Measurements from ENCODE around the gene FNDC7.
"Not testable (repeated sequence)": the region's sequence is repeated elsewhere in the genome, so short reads cannot be mapped to it uniquely, and the experiment has no call there.

The FNDC7 gene

DNA sequence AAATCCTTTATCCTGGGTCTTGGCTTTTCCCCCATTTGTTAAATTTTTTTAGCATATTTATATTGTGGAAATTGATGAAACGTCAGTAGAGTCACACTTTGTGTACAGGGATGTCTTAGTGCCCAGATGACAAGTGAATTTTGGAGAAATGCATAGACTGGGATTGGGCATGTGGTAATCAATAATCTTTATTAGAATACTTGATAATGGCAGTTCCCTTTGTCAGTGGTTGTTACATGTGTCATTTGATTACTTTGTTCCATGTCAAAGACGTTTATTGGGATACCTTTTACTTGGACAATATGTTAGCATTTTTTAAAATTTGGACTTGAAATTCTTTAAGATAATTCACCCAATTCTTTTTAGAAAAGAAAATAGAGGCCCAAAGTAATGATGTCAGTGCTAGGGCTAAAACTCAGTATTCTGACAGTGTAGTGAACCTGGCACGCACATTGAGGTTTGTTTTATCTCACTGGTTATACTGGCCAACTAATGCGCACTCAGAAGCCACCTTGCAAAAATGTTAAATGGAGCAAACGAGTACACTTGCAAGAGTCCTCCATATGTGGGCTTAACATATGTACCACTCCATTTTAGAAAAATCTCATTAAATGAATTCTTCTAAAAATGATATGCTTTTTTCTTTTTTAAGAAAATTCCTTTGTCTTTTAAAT lies 11.4 kb upstream of the FNDC7 start:
- no peak for DNase-seq

DNA sequence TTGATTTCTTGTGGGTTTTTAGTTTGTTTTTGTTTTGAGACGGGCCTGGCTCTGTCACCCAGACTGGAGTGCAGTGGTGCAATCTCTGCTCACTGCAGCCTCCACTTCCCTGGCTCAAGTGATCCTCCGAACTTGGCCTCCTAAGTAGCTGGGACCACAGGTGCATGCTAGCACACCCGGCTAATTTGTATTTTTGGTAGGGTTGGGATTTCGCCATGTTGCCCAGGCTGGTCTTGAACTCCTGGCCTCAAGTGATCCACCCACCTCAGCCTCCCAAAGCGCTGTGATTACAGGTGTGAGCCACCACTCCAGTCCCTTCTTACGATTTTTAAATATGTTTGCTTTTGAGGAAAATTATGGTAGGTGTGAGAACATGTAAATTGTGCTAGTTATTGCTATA lies 10.6 kb upstream of the FNDC7 start:
- not testable (repeated sequence) for DNase-seq

DNA sequence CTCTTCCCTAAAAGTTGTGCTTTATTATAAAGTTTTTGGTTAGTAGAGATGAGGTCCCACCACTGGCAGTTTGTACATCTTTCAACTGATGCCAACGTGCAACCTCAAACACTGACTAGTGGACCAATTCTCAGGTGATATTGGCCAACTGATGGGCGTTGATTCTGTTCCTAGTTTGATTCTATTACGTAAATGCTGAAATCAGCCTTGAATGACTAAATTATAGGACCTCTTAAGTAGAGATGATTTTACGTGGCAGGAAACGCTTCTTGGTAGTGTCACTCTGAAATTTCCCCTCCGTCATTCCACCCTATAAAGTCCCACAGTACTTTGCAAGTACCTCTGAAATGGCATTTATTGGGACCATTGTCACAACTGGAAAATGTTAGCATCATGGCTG lies 8.8 kb upstream of the FNDC7 start:
- no peak for DNase-seq

DNA sequence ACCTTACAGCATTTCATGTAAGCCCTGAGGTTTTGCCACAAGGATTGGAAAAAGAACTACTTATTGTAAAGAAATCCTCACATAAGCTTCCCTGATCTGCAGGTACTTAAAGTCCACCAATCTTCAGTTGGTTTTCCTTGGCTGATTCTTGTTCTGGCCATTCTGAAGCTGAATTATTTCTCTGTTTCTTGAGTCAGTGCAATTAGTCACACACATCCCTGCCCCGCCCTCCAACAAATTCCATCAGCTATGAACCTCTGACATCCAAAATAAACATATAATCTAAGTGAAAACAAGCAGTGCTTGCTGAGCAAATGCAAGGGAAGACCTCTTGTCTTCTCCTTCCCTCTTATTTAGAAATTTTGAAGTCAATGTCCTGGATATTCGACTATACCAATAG lies 8.2 kb upstream of the FNDC7 start:
- DNase-seq: no peak

DNA sequence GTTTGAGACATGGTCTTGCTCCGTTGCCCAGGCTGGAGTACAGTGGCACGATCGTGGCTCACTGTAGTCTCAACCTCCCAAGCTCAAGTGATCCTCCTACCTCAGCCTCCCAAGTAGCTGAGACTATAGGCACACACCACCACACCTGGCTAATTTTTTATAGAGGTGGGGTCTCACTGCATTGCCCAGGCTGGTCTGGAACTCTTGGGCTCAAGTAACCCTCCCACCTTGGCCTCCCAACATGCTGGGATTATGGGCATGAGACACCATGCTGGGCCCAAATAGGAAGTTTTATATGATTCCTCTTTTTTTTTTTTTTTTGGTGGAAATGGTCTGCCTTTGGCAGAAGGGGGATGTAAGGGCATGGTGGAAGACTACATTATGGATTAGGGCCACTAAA lies 6.1 kb upstream of the FNDC7 start:
- DNase-seq: no peak

DNA sequence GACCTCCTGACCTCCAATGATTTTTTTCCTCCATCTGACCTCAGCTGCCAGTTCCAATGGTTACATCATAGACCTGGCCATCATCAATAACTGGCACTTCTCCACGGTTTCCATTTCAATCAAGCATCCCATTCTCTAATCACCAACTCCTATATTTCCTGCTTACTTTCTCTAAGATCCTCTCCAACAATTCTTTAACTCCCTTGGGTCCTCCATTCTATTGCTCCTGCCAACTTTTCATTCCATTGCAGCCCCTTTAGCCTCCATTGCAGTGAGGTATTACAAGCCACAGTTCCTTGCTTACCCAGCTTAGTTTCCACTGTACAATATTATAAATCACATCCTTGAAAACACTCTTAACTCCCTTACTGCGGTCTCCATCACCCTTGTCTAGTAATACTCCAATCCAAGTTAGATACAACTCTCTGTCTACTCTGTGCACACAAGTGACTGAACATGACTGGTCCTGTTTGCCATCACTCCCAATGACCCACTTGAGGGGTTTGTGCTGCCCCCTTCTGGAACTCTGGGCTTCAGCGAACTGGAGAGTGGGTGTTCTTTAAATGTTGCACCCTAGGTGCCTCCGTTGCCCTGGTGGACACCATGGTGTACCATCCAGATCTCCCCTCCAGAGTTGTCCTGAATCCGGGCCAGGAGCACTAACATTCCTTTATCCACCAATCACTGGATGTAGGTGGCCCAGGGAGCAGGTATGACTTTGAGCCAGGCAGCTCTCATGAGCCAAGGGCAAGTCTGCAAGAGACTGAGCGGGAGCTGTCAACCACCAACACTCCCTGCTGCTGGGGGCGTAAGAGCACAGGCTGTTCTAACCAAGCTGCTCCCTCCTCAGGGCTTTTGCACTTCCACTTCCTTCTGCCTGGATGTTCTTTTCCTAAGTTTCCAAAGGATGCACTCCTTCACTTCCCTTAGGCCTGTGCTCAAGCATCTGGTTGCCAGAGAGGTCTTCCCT lies 3.7 kb upstream of the FNDC7 start:
- DNase-seq: peak; percentile 11

DNA sequence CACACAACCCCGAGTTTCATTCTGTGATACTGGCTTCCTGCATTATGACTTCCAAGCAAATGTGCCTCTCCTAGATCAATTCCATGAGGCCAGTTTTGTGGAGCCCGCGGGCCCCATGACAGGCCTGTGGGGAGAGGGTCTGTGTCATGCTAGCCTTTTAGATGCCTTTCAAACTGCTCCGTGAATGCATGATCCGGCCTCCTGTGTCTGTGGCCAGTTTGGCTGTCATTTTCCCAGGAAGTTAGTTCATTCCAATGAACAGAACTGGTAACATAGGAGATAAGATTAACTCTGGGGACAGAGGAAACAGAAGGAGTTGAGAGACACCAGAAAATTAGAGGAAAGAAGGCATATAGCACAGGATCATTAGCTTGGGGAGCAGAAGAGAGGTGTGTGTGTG lies 3.2 kb downstream of the FNDC7 start:
- DNase-seq: no peak

DNA sequence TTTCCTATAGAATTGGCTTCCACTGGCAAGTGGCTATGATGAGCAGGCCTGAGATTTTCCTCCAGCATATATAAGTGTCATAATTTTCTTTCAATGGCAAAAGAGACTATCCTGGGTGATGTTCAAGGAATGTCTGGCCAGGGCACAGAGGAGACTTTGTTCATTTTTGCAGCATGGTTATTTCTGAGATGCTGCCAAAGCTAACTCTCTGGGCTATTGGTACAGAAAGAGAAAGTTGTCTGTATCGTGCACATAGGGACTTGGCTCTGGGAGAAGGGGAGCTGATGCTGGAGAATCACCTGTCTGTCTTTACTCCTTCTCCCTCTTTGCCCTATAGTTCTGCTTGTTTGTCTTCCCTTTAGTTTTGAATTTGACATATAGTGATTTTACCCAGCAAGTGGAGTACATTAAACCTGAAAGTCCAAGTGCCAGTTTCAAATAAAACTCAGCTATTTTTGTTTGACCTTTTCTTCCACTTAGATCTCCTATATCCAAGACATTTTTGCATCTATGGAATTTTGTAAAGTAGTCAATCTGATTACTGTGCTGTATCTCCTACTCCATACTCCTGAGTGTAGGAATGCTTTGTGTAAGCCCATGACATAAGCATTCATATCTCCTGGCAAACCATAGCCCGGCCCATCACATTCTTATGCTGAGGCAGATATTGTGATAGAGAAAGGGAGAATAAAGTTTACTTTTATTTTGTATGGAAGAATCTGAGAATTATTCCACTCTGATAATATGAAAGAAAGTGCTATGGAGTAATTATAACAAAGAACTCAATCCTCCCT lies 3.9 kb downstream of the FNDC7 start:
- DNase-seq: no peak

DNA sequence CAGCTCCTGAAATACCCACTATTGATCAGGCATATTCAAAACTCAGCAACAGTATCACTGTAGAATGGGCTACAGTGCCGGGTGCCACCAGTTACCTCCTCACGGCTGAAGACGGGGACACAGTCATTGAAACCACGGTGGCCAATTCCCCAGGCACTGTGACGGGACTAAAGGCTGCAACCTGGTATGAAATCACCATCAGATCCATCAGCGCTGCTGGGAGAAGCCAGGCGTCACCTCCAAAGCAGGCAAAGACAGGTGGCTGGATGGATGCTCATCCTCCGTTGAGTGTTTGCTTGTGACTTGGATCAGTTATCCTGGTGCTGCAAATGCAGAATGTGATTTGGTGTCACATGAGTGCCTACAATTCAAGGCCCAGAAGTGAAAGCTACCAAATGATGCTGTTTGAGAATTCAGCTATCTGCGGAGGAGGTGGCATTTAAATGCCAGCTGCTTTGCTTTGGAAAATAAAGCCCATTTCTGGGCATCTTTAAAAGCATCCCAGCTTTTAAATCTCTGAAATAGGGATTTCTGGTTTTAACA lies 5.1 kb downstream of the FNDC7 start:
- no peak for DNase-seq

DNA sequence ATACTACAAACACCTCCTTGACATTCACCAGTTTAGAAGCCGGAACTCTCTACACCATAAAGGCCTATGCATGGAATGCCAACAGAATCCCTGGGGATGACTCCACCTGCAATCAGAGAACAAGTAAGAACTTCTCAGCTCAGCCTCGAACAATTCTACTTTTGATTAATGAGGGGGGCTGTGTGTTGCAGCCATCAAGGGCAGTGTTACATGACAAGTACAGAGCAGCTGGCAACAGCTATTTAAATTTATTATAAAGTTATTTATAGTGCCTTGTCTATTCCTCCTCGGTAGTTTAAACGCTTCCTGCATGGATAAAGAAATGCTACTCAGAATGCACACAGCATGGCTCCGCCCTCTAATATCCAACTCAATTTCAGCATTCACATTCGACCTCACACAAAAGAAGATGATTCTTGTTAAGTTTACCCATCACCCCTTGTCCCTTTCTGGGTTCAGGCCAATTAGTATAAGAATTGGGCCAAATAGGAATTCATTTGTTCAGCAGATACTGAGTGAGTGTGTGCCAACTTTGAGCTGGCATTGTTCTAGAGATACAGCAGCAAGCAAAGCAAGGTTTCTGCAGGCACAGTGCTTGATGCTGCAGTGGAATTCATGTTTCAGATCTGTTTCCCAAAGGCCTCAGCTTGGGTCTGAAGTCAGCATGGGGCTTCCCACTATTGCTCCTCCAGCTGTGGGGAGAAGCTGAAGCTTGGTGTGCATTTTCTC lies 6.4 kb downstream of the FNDC7 start:
- DNase-seq: no peak

DNA sequence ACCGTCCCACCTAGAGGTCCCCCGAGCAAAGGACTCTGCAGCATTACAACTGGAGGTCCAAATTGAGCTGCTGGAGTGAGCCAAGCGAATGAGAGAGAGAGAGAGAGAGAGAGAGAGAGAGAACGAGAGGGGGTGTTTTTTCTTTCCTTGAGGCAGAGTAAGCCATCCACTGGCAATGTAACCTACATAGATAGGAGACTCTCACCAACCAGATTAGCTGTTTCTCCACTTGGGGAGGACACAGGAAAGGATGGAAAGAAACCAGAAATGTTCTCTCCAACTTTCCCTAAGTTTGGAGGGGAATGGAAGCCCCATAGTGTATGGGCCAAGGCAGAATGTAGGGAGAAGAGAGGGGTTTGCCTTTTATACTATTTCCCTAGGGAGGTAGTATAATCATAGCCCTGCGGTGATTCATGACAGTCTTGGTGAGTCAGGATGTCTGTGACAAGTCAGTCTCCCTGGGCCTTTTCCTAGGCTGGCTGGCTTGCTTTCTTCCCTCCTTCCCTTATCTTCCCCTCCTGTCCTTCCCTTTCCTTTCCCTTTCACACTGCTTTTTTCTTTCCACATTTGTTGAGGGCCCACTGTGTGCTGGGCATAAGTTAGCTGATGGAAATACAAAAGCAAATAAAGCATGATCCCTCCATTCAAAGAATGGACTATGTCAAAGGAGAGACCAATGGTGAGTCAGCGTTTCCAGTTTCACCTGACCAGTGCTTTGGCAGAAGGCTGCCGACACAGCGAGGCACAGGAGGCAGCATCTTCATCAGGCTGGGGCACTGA lies 7.1 kb downstream of the FNDC7 start:
- peak; percentile 15 for DNase-seq

DNA sequence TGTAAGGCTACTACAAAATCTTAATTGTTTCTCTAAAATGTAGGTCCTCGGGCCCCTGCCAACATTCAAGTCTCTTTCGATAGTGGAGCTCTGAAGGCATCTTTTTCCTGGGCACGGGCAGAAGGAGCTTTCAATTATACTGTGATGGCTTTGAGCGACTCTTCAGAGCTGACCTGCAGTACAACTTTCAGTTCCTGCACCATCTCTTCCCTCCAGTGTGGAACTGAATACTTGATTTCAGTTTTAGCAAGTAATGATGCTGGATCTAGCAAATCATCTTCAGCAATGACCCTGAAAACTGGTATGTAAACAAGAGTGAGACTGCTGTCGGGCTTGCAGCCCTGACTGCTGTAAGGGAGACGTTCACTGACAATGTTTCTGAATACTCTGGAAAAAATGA lies 9.6 kb downstream of the FNDC7 start:
- DNase-seq: peak; percentile 19

DNA sequence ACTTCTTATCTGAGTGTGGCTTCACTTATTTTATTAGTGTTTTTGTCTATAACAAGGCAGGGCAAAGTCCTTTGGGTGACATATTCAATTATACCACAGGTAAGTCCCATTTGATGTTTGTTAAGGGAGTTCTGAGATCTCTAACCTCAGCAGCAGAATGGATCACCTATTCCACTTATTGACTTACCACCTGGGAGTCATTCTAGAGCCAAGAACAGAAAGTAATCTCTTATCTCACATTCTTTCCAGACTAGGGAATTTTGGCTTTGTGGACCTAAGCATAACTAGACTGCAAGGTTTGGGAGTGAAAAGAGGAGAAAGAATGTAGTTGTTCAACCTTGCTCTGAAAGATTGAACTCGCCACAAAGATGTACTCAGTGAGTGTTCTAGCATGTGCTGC lies 13.2 kb downstream of the FNDC7 start:
- DNase-seq: no peak

DNA sequence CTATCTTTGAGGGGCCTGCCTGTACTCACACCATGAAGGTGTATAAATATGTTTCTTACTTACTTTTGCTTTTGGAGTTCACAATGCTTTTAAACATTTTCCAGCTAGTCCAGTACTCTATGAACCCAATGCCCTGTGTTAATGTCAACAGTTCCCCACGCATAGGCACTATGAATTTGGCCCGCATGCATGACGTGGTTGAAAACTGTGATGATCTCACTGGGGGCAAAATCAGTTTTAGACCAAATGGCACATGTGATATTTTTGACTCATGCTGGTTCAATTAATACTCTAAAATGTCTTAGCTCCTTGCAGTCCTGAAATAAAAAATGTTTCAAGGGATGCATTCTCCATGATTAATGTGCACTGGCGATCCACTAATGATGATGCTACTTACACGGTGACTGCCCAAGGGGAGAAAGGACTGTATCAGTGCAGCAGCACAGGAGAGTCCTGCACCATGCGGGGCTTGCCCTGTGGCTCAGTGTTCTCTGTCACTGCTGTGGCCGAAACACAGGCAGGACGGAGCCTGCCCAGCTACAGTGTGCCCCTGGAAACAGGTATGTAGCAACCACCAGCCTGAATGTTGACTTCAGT lies 15.7 kb downstream of the FNDC7 start:
- no peak for DNase-seq

DNA sequence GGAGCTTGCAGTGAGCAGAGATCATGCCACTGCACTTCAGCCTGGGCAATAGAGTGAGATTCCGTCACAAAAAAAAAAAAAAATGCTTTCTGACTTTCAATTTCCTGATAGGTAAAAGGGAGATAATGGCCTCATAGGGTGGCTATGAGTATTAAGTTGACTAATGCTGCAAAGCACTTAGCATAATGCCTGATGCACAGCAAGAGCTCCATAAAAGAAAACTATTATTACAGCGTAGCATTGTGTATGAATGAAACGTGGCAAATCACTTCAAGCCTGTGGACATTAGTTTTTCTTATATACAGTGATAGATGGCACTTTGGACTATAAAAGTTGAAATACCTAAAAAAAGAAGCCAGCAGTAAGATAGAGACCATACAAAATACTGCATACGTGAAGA lies 16.8 kb downstream of the FNDC7 start:
- DNase-seq: no peak

DNA sequence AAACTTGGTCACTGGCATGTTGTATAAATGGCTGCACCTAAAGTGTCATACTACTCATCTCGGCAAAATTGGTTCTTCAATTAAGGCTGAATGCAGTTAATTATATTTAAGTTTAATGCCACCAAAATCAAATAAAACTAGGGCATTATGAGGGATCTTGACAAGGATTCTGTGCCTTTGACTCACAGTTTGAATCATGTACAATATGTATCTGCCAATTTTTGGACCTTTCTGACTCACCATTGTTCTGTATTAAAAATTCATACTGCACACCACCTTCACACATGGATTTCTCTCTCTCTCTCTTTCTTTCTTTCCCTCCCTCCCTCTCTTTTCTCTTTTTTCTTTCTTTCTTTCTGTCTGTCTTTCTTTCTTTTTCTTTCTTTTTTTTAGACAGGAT lies 19.7 kb downstream of the FNDC7 start:
- no peak for DNase-seq

DNA sequence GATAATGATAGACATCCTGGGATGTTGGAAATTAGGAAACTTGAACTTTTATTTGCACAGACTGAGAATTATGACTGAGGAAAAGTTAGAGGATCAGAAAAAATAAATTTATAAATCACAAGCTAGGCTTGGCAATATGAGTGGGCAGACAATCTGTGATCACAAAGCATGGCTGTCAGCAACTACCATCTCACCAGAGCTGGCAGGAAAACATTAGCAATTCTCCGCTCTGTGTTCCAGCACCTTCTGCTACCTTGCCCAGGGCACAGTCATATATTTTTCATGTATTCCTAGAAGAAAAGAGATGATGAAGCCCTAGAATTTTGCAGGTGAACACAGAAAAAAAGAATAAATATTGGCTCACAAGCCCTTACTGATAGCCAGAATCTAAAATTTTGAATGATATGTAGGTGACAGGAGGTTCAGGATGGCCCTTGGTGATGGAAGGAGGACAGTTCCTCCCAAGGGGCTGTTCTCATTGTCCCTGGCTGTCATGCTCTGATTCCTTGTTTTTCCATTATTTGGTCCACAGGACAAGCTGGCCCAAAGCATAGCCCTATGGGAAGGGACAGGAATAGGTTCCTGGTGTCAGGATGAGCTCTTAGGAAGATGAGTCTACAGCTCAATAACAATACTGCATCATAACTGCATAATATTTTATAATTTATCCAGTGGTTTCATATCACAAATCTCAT lies 21.6 kb downstream of the FNDC7 start:
- no peak for DNase-seq

DNA sequence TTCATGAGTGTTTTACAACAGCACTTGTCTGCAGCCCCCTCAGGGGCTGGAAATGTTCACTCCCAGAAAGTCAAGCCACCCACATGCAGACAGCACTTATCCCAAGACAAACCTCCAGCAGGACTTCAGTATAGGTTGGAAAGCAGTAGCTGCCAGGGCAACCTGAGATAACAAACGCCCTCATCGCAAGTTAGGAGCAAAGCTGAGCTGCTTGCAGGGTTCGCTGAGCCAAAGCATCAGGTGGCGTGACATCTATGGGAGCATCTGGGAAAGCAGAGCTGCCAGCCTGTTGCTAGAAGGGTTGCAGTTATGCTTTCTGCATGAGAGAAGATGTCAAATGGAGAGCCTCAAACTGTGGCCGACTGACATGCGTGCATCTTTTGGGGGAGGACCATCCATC lies 29.5 kb downstream of the FNDC7 start:
- no peak for DNase-seq

DNA sequence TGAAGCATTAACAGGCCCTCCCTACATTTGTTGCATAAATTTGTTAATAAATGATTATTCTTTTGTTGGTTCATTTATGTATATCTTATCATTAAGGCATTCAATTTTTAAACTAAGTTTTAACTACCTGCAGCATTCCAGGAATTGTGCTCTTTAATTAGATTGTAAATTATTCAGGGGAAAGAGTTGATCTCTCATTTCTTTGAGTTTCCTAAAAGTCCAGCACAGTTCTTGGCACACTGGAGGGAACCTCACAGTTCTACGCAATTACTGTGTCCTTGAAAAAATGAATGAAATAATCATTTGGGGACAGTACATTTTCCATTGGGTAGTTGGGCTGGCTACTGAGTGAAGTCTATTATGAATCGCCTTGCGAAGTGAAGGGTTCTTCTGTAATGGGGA lies 33.3 kb downstream of the FNDC7 start:
- no peak for DNase-seq

DNA sequence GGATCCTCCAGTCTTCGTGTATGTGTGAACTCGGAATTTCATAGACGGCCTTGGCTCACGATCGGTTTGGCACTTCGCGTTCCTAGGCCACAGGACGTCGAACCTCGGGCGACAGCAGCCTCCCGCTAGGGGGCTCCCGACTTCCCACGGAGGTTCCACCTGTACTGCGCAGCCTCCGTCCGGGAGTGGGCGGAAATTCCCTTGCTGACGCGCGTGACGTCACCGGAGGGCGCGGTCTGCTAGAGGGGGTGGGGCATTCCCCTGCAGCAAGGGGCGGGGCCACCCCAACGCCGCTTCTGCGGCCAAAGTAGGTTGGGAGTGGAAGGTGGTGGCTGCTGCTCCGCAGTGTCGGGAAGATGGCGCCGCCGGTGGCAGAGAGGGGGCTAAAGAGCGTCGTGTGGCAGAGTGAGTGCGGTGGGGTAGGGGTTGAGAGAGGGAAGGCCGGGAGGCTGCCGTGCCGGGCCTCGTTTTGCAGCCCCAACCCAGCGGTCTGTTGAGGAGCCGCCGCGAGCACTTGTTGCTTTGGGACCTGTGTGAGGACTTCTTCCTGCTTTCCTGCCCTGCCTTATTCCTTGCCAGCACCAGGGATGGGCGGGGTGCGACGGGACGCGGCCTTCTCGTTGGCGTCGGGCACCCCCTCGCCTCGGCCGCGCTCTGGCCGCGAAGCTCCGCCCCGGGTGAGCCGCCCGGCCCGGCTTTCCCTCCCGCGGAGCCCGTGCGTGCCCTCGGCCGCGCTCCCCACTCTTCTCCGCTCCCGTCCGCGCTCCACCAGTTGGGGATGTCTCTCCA lies 33.9 kb downstream of the FNDC7 start, which contains the start of gene STXBP3:
STXBP3 (plus strand) TSS at position 293 of the 789 bp plus-strand sequence; CDS start at position 357, 64 bp downstream.
- DNase-seq: peak; percentile 96

Measured in RPMI8226 (cell line).